Gastroesophageal sphincter (tissue), 3 donors: ENCODE measurements around the gene MEOX1.

Source experiments
- EP300 ChIP-seq: sonication (generic); formaldehyde crosslinking; IDR thresholded peaks from one replicate; pipeline ENCODE4 v1.6.1; 2017; ENCODE audit warnings: antibody characterized with exemption, mild to moderate bottlenecking
- POLR2A ChIP-seq, 2 donors: fragments of 450-650 bp; IDR thresholded peaks; one replicate each; pipeline ENCODE4 v1.6.1; 2017; ENCODE audit warnings: antibody characterized with exemption in 2 of 2, mild to moderate bottlenecking in 2 of 2, moderate library complexity in 1 of 2
- TF ChIP-seq, protein P1 (sequence below), 4 experiments: fragments of 200-600 bp in 2 of 4; fragments of 450-650 bp in 2 of 4; sonication (generic) in 1 of 4; IDR thresholded peaks; one replicate each; pipeline ENCODE4 v1.5.1; 2017 to 2019; ENCODE audit warnings: antibody characterized with exemption in 4 of 4, mild to moderate bottlenecking in 2 of 4, moderate library complexity in 2 of 4

DNA sequence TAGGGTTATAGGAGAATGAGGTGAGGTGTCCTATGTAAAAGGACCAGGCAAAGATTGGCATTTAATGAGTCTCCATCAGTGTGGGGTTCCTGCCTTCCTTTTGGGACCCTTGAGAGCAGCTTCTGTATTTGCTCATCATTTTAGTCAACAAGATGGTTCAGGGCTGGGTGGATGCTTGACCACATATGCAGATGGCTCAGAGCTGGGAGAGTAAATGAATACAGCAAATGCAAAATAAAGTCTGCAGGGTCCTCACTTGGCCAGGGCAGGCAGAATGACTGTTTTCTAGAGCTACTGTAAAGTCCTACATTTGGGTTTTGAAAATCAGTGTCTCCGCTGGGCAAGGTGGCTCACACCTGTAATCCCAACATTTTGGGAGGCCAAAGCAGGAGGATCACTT is 58.4 kb downstream of the MEOX1 start:
- TF ChIP-seq, protein P1, sequence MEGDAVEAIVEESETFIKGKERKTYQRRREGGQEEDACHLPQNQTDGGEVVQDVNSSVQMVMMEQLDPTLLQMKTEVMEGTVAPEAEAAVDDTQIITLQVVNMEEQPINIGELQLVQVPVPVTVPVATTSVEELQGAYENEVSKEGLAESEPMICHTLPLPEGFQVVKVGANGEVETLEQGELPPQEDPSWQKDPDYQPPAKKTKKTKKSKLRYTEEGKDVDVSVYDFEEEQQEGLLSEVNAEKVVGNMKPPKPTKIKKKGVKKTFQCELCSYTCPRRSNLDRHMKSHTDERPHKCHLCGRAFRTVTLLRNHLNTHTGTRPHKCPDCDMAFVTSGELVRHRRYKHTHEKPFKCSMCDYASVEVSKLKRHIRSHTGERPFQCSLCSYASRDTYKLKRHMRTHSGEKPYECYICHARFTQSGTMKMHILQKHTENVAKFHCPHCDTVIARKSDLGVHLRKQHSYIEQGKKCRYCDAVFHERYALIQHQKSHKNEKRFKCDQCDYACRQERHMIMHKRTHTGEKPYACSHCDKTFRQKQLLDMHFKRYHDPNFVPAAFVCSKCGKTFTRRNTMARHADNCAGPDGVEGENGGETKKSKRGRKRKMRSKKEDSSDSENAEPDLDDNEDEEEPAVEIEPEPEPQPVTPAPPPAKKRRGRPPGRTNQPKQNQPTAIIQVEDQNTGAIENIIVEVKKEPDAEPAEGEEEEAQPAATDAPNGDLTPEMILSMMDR (IDR thresholded peaks at IDR 0.05): no peak
- TF ChIP-seq EP300 (no peak), POLR2A (IDR thresholded peaks at IDR 0.05) (no peak)
